Measurements from ENCODE around the gene RASL10A. TPM values are rescaled to one million over a fixed set of nuclear protein-coding genes. Genes with fewer than 3 reads are reported as not detected.

RASL10A gene
- total RNA-seq, 1 experiment from 2014 or later: not detected

- Histone ChIP-seq H3K4me1 (replicated peaks; ENCODE audit: insufficient read depth) (peaks cover 22% of the 10 kb centered on the region), H3K9me3 (ENCODE audit: insufficient read depth, low read depth) (no peaks in the 10 kb centered on the region), H3K9me2 (ENCODE audit: insufficient read depth) (no peaks in the 10 kb centered on the region), H3K4me2 (no peak overlapping the region), H3K36me3 (ENCODE audit: low read depth) (peaks cover 85% of the 10 kb centered on the region), H3K79me2 (ENCODE audit: low read depth) (peaks cover 98% of the 10 kb centered on the region), H3F3A (ENCODE audit: insufficient read depth, low read depth) (peaks cover 66% of the 10 kb centered on the region), H4K20me1 (ENCODE audit: insufficient read depth) (peaks cover 88% of the 10 kb centered on the region), H2AFZ (no peak overlapping the region), H3K4me3 (no peak overlapping the region), H3K27me3 (ENCODE audit: insufficient read depth, low read depth) (no peaks in the 10 kb centered on the region), H3K27ac (no peak overlapping the region)
- BruUV-seq (replicated peaks): no TSS peak
- TF ChIP-seq EZH2 (IDR thresholded peaks at IDR 0.05; ENCODE audit: low read depth): no peak
- no peak for TF ChIP-seq CTCF (conservative IDR thresholded peaks at IDR 0.05)
- CTCF ChIA-PET: no interaction called here
- intact Hi-C loops (cut with micrococcal nuclease; ENCODE audit: unreplicated experiment): no loop called here
- POLR2A ChIA-PET (ENCODE audit: unreplicated experiment): interaction anchor here (0.7 kb wide), 1 partner anchor 549 kb away, joined by 4 read pairs; no protein-coding TSS in a partner anchor
- no peak for DNase-seq
Measured at GRCh38 chr22:29272624-29273023, 42.9 kb downstream of the RASL10A start.

GRCh38 chr22:29270475-29271271 lies 44.8 kb downstream of the RASL10A start:
- Histone ChIP-seq H2AFZ (no peak overlapping the region), H3K27ac (no peak overlapping the region), H3K4me2 (peak overlapping the region; percentile 99), H3K9me2 (ENCODE audit: insufficient read depth) (no peaks in the 10 kb centered on the region), H3F3A (ENCODE audit: insufficient read depth, low read depth) (peaks cover 47% of the 10 kb centered on the region), H3K27me3 (ENCODE audit: insufficient read depth, low read depth) (no peaks in the 10 kb centered on the region), H3K9me3 (ENCODE audit: insufficient read depth, low read depth) (no peaks in the 10 kb centered on the region), H3K4me3 (peak overlapping the region; percentile 88; the same call in 1 of the 2 replicates), H3K79me2 (ENCODE audit: low read depth) (peaks cover 96% of the 10 kb centered on the region), H3K36me3 (ENCODE audit: low read depth) (peaks cover 66% of the 10 kb centered on the region), H4K20me1 (ENCODE audit: insufficient read depth) (peaks cover 69% of the 10 kb centered on the region), H3K4me1 (replicated peaks; ENCODE audit: insufficient read depth) (peaks cover 32% of the 10 kb centered on the region)
- BruUV-seq (replicated peaks): no TSS peak
- ChIA-PET CTCF (no interaction called here), POLR2A (ENCODE audit: unreplicated experiment) (no interaction called here)
- intact Hi-C loops (cut with micrococcal nuclease; ENCODE audit: unreplicated experiment): no loop called here
- TF ChIP-seq EZH2 (IDR thresholded peaks at IDR 0.05; ENCODE audit: low read depth) (no peak), CTCF (conservative IDR thresholded peaks at IDR 0.05) (no peak)
- peak in 1 of 2 experiments; percentile 74 for DNase-seq

DNA sequence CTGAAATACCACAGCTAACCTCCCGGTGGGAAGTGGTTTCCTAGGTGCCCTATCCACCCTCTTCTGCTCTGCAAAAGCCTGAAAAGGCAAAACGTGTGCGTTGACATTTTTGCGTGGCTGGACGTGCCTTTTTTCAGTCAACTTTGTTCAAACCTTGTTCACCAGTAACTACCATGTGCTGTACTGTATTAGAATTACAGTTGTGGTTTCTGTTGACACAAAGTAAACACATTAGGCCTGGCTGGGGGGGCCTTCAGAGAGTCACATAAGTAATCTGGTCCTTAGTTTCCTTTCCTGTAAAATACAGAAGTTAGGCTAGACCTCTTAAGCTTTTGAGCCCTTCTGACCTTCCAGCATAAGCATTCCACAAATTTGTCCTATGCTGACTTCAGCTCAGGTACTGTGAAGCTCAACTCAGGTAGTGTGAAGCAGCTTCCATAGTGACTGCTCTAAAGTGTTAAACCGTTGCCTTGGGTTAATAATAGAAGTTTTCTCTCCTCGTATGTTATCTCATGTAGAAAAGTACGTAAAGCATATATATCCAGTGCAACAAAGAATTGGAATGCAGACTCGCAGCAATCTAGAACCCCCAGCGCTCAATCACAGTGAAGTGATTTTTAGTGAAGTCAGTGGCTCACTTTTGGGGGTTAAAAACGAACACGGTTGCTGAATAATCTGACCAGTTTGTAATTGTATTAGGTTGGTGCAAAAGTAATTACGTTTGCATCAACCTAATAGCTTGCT lies 45.6 kb downstream of the RASL10A start:
- no peaks in the 10 kb centered on the region for H3K9me3 ChIP-seq (ENCODE audit: insufficient read depth, low read depth)
- H3K27ac ChIP-seq: peak overlapping the region; percentile 94
- H3K4me1 ChIP-seq (replicated peaks; ENCODE audit: insufficient read depth): peaks cover 32% of the 10 kb centered on the region
- POLR2A ChIA-PET (ENCODE audit: unreplicated experiment): interaction anchor here (0.5 kb wide), 1 partner anchor 1578 kb away, joined by 3 read pairs; no protein-coding TSS in a partner anchor
- H3K79me2 ChIP-seq (ENCODE audit: low read depth): peaks cover 88% of the 10 kb centered on the region
- H4K20me1 ChIP-seq (ENCODE audit: insufficient read depth): peaks cover 61% of the 10 kb centered on the region
- no peak for DNase-seq
- no peak overlapping the region for H2AFZ ChIP-seq
- no peaks in the 10 kb centered on the region for H3K9me2 ChIP-seq (ENCODE audit: insufficient read depth)
- peak overlapping the region; percentile 88 for H3K4me3 ChIP-seq
- peaks cover 40% of the 10 kb centered on the region for H3F3A ChIP-seq (ENCODE audit: insufficient read depth, low read depth)
- TF ChIP-seq CTCF (conservative IDR thresholded peaks at IDR 0.05) (no peak), EZH2 (IDR thresholded peaks at IDR 0.05; ENCODE audit: low read depth) (no peak)
- no peaks in the 10 kb centered on the region for H3K27me3 ChIP-seq (ENCODE audit: insufficient read depth, low read depth)
- peak overlapping the region; percentile 99 for H3K4me2 ChIP-seq
- no TSS peak for BruUV-seq (replicated peaks)
- peaks cover 58% of the 10 kb centered on the region for H3K36me3 ChIP-seq (ENCODE audit: low read depth)
- intact Hi-C loops (cut with micrococcal nuclease; ENCODE audit: unreplicated experiment): no loop called here
- CTCF ChIA-PET: no interaction called here

All from PC-9 (cell line).